GM23338 (cell line): Measurements from ENCODE around the gene LILRB5. TPM values are rescaled to one million over a fixed set of nuclear protein-coding genes. Genes with fewer than 3 reads are reported as not detected.

ENCODE experiments used
- ATAC-seq: fragments of 200-7000 bp; cut with Tn5 transposase; 3 replicates; pipeline ENCODE4 v1.9.1; 2020
- DNase-seq: peaks from one replicate; pipeline ENCODE4 v3.0.0-alpha.2; 2015; ENCODE audit warnings: low spot score
- H2AFZ ChIP-seq: fragments of 200-600 bp; sonication (generic); 2 replicates; pipeline ENCODE4 v1.8.0; 2016; ENCODE audit warnings: antibody characterized with exemption, mild to moderate bottlenecking, moderate library complexity
- H3F3A ChIP-seq: fragments of 200-600 bp; sonication (generic); replicated peaks from 2 replicates; pipeline ENCODE4 v1.8.0; 2017; ENCODE audit warnings: antibody characterized with exemption, mixed run types, low read depth
- H3K27ac ChIP-seq: fragments of 200-600 bp; sonication (generic); 2 replicates; pipeline ENCODE4 v1.6.1; 2016; ENCODE audit warnings: low read depth
- H3K27me3 ChIP-seq: fragments of 200-600 bp; sonication (generic); 2 replicates; pipeline ENCODE4 v1.8.0; 2016; ENCODE audit warnings: mild to moderate bottlenecking, mixed run types, moderate library complexity; ENCODE audit not compliant: insufficient read depth
- H3K36me3 ChIP-seq: fragments of 200-600 bp; sonication (generic); 2 replicates; pipeline ENCODE4 v1.8.0; 2016; ENCODE audit warnings: mild to moderate bottlenecking; ENCODE audit not compliant: insufficient read depth
- H3K4me1 ChIP-seq: fragments of 200-600 bp; sonication (generic); 2 replicates; pipeline ENCODE4 v1.8.0; 2016; ENCODE audit warnings: mild to moderate bottlenecking, moderate library complexity; ENCODE audit not compliant: insufficient read depth
- H3K4me2 ChIP-seq: fragments of 200-600 bp; sonication (generic); 2 replicates; pipeline ENCODE4 v1.7.1; 2017; ENCODE audit warnings: mixed run types
- H3K4me3 ChIP-seq: fragments of 200-600 bp; sonication (generic); 2 replicates; pipeline ENCODE4 v1.6.1; 2016; ENCODE audit warnings: mixed run types
- H3K79me2 ChIP-seq: fragments of 200-600 bp; sonication (generic); replicated peaks from 2 replicates; pipeline ENCODE4 v1.8.0; 2017; ENCODE audit warnings: mild to moderate bottlenecking; ENCODE audit not compliant: insufficient read depth
- H3K9me2 ChIP-seq: fragments of 200-600 bp; sonication (generic); 2 replicates; pipeline ENCODE4 v1.8.0; 2017; ENCODE audit not compliant: insufficient read depth
- H4K20me1 ChIP-seq: fragments of 200-600 bp; sonication (generic); replicated peaks from 2 replicates; pipeline ENCODE4 v1.8.0; 2017; ENCODE audit warnings: mild to moderate bottlenecking; ENCODE audit not compliant: insufficient read depth
- H3K27ac Mint-ChIP-seq: 2 replicates; pipeline ENCODE4 v1.8.0; 2020; ENCODE audit warnings: inconsistent platforms, mild to moderate bottlenecking, moderate library complexity, mixed read lengths
- H3K27me3 Mint-ChIP-seq: 3 replicates; pipeline ENCODE4 v1.8.0; 2022; ENCODE audit warnings: low read depth, mild to moderate bottlenecking, moderate library complexity, mixed read lengths, inconsistent platforms; ENCODE audit not compliant: insufficient read depth, poor library complexity
- H3K36me3 Mint-ChIP-seq: 3 replicates; pipeline ENCODE4 v1.8.0; 2021; ENCODE audit warnings: low read depth, mild to moderate bottlenecking, inconsistent platforms, moderate library complexity, mixed read lengths
- H3K4me1 Mint-ChIP-seq: 3 replicates; pipeline ENCODE4 v1.8.0; 2020; ENCODE audit warnings: mild to moderate bottlenecking, inconsistent platforms, mixed read lengths
- H3K4me3 Mint-ChIP-seq: 3 replicates; pipeline ENCODE4 v1.8.0; 2021; ENCODE audit warnings: moderate library complexity, mild to moderate bottlenecking, inconsistent platforms, mixed read lengths
- H3K9me3 Mint-ChIP-seq: 3 replicates; pipeline ENCODE4 v1.8.0; 2020; ENCODE audit warnings: moderate library complexity, mild to moderate bottlenecking, inconsistent platforms, mixed read lengths
- CREB1 ChIP-seq: fragments of 250-450 bp; sonication (Bioruptor Pico); IDR thresholded peaks from 2 replicates; pipeline ENCODE4 v1.5.0; 2020; ENCODE audit warnings: low read depth, mild to moderate bottlenecking, moderate library complexity
- ETS1 ChIP-seq: IDR thresholded peaks from 2 replicates; pipeline ENCODE4 v1.6.1; 2016; ENCODE audit warnings: antibody characterized with exemption
- EZH2phosphoT487 ChIP-seq: fragments of 200-600 bp; sonication (generic); IDR thresholded peaks from one replicate; pipeline ENCODE4 v1.8.1; 2018; ENCODE audit warnings: antibody characterized with exemption; ENCODE audit not compliant: unreplicated experiment
- JUNB ChIP-seq: IDR thresholded peaks from one replicate; pipeline ENCODE4 v1.6.1; 2016; ENCODE audit warnings: antibody characterized with exemption; ENCODE audit not compliant: unreplicated experiment
- NANOG ChIP-seq: IDR thresholded peaks from 2 replicates; pipeline ENCODE4 v1.6.1; 2016; ENCODE audit warnings: antibody characterized with exemption, borderline replicate concordance
- POLR2AphosphoS5 ChIP-seq: IDR thresholded peaks from 2 replicates; pipeline ENCODE4 v1.6.1; 2016; ENCODE audit warnings: antibody characterized with exemption, low read depth
- REST ChIP-seq: IDR thresholded peaks from one replicate; pipeline ENCODE4 v1.6.1; 2018; ENCODE audit warnings: antibody characterized with exemption; ENCODE audit not compliant: unreplicated experiment
- STAT1 ChIP-seq: IDR thresholded peaks from one replicate; pipeline ENCODE4 v1.6.1; 2016; ENCODE audit warnings: antibody characterized with exemption; ENCODE audit not compliant: unreplicated experiment
- ZNF114 ChIP-seq: fragments of 250-450 bp; sonication (Bioruptor Pico); IDR thresholded peaks from 2 replicates; pipeline ENCODE4 v1.5.0; 2020; ENCODE audit warnings: mild to moderate bottlenecking, moderate library complexity
- ZNF462 ChIP-seq: fragments of 250-450 bp; sonication (Bioruptor Pico); IDR thresholded peaks from 2 replicates; pipeline ENCODE4 v1.5.0; 2020; ENCODE audit warnings: mild to moderate bottlenecking, moderate library complexity
- polyA plus RNA-seq: library from polyadenylated mRNA; unstranded; fragments of >200 nt; fragmentation: Nextera tagmentation; extraction: Ambion mirVana; gene quantifications from 2 replicates; pipeline ENCODE4 v1.2.1, GENCODE V29; 2016
- total RNA-seq: library from RNA; depleted of rRNA; stranded (reverse); fragments of >200 nt; shearing (Covaris generic); gene quantifications from 2 replicates; pipeline ENCODE4 v1.2.3, GENCODE V29; 2014
- TF ChIP-seq, protein P1 (sequence below), 2 experiments: fragments of 200-600 bp in 1 of 2; sonication (generic) in 1 of 2; conservative IDR thresholded peaks; 2 replicates each; pipeline versions ENCODE4 v1.5.1 to v1.6.1; 2016 to 2017; ENCODE audit warnings: antibody characterized with exemption in 2 of 2, low read depth in 2 of 2, mild to moderate bottlenecking in 2 of 2, moderate library complexity in 1 of 2

The LILRB5 gene
- total and polyA plus RNA-seq, 2 experiments from 2014 or later, result not detected

DNA sequence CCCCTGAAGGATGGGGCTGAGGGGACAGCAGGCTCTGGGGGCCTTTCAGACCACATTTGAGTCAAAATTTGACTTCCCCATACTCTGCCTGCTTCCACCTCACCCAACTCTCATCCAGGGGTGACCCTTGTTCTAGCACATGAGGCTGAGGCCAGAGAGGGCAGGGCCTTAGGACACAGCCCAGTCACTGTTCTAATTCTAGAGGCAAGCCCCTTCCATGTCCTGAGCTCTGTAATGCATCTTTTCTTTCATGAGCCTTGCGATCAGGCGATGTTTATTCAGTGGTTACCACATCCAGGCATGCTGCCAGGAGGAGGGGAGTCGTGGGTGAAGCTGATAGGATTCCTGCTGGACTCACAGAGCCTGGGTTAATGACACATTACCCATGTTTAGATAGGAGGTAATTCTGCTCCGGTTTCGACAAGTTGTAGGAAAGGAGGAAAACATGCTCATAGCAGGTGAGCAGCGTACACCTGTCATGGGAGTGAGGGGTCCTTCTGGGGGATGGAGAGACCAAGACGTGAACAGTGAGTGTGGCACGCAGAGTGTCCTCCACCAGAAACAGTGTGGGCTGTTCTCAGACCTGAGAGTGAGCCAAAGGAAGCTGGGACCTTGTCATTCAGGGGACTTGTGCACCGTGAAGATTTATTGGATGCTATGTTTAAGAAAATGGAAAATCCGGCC is 47.1 kb downstream of the LILRB5 start:
- H3K36me3 ChIP-seq, result peaks cover 20% of the 10 kb centered on the region
- ATAC-seq (peak; percentile 7), DNase-seq (no peak)
- TF ChIP-seq POLR2AphosphoS5, result no peak; the same call in none of the 2 replicates
- TF ChIP-seq STAT1, result no peak
- no peak for TF ChIP-seq REST
- no peak for TF ChIP-seq ETS1
- TF ChIP-seq ZNF114 (CRISPR knock-in tag), result no peak
- TF ChIP-seq JUNB, result no peak
- no peak for TF ChIP-seq EZH2phosphoT487
- TF ChIP-seq ZNF462 (CRISPR knock-in tag), result no peak
- TF ChIP-seq, protein P1, sequence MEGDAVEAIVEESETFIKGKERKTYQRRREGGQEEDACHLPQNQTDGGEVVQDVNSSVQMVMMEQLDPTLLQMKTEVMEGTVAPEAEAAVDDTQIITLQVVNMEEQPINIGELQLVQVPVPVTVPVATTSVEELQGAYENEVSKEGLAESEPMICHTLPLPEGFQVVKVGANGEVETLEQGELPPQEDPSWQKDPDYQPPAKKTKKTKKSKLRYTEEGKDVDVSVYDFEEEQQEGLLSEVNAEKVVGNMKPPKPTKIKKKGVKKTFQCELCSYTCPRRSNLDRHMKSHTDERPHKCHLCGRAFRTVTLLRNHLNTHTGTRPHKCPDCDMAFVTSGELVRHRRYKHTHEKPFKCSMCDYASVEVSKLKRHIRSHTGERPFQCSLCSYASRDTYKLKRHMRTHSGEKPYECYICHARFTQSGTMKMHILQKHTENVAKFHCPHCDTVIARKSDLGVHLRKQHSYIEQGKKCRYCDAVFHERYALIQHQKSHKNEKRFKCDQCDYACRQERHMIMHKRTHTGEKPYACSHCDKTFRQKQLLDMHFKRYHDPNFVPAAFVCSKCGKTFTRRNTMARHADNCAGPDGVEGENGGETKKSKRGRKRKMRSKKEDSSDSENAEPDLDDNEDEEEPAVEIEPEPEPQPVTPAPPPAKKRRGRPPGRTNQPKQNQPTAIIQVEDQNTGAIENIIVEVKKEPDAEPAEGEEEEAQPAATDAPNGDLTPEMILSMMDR (conservative IDR thresholded peaks at IDR 0.05; ENCODE audit: low read depth in 2 of 2), result no peak
- no peak for TF ChIP-seq CREB1
- no peak for TF ChIP-seq NANOG
- H3K9me3 Mint-ChIP-seq, result peaks cover 6% of the 10 kb centered on the region; the same call in 1 of the 3 replicates
- no peaks in the 10 kb centered on the region for H3K9me2 ChIP-seq
- peaks cover 6% of the 10 kb centered on the region for H3K4me1 ChIP-seq
- peak overlapping the region; percentile 94 for H3K27ac ChIP-seq
- H4K20me1 ChIP-seq, result peaks cover 31% of the 10 kb centered on the region
- peaks cover 56% of the 10 kb centered on the region for H3K36me3 Mint-ChIP-seq
- peak overlapping the region; percentile 70 for H3K27ac Mint-ChIP-seq
- peaks cover 30% of the 10 kb centered on the region for H3K4me1 Mint-ChIP-seq
- H3K27me3 ChIP-seq, result no peaks in the 10 kb centered on the region
- H3K4me2 ChIP-seq, result no peak overlapping the region
- H2AFZ ChIP-seq, result no peak overlapping the region
- H3K4me3 ChIP-seq, result no peak overlapping the region
- peaks cover 20% of the 10 kb centered on the region for H3K79me2 ChIP-seq
- H3F3A ChIP-seq, result peaks cover 40% of the 10 kb centered on the region
- no peak overlapping the region; the same call in 2 of the 3 replicates for H3K4me3 Mint-ChIP-seq
- H3K27me3 Mint-ChIP-seq, result peaks cover 46% of the 10 kb centered on the region
